Stimulated activated CD4-positive, alpha-beta T cell treated with anti-CD3 and anti-CD28 coated beads, Interleukin-12 subunit alpha, Interleukin-12 subunit beta, amount 100 ng/mL, for 48 hours (primary cell): ENCODE data around the gene COQ2.
A peak's percentile ranks its signal among the peaks of the same experiment; 100 is the strongest.
"Not testable (repeated sequence)": the region's sequence is repeated elsewhere in the genome, so short reads cannot be mapped to it uniquely, and the experiment has no call there.

Experiments
- DNase-seq, 3 donors: peaks; one replicate each; pipeline ENCODE4 v3.0.0-alpha.2; 2020; ENCODE audit warnings: low read depth in 2 of 3, low spot score in 1 of 3

COQ2 gene

DNA sequence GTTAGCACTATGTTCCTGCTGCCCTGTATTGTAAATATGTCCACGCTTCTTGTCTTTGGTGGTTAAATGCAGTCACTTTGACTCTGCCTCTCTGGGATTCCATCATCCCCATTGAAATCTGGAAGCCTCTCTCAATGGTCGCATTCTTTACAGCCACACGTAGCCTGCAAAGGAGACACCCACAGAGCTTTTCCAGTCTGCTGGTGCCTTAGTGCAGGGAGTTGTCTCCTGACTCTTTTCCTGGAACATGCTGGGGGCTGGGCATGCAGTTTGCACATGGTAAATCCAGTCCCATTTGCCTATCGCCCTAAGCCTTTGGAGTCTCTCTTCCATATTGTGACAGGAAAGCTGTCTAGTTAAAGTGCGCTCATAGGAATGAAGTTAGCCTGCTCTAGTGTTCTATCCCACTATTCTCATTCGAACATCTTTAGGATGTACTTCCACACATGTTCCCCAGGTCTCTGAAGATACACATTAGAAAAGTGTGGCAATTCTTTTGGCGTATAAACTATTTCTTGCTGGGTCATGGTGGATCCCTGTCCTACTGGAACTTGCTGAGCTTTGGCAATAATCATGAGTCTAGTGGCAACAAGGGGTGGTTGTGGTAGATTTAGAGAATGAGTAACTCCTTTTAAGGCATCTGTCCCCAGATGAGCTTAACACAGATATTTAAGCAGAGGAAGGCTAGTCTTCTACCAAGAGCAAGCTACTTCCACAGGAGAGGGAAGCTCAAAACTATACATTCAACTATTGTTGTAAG, 33.7 kb downstream of the COQ2 start:
- DNase-seq, result no peak

DNA sequence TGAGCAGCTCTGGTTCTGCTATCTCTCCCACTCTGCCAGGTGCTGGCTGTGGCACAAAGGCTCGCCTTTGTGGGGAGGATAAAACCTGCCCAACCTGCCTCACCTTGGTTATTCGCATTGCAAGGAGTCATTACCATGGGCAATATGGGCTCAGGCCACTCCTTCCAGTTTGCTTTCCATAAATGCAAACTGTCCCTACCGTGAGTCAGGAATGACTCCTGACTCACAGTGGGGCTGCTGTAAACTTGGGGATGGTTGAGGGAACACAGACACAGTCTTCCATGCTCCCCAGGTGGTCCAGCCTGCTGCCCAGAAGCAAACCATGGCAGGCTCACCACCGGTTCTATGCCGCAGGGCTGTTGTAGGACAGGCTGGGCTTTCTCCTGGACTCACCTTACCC, 36.1 kb downstream of the COQ2 start:
- no peak for DNase-seq

DNA sequence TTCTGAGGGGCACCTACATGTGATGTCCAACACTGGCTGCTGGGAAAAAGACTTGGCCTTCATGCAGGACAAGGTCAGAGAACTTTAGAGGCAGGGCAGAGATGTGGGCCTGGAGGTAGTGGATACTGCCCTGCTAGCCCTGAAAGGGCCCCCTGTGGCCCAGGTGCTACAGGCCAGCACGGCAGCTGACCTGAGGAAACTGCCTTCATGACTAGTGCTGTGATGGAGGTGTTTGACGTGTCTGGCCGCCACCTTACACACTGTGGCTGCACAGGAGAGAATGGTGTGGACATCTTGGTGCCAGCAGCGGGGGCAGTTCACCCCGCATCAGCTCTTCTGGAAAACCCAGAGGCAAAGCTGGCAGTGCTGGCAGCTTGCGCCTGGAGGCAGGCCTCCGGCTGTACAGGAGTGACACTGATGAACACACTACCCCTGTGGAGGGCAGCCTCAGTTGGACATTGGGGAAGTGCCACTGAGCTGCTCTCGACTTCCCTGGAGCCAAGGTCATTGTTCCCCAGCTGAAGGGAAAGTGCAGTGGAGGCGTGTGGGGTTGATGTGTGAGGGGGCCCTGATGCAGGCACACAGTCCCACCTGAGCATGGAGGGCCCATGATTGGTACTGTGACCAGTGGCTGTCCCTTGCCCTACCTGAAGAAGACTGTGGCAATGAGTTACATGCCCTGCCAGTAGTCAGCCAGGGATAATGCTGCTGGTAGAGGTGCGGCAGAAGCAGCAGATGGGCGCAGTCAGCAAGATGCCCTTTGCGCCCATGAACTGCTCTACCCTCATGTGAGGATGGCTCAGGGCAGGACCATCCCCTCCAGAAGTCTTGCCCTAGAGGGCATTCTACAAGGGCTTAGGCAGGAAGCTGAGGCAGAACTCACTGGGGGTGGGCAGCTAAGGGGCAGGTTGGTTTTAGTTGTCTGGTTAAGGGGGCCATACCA, 36.9 kb downstream of the COQ2 start:
- no peak for DNase-seq

DNA sequence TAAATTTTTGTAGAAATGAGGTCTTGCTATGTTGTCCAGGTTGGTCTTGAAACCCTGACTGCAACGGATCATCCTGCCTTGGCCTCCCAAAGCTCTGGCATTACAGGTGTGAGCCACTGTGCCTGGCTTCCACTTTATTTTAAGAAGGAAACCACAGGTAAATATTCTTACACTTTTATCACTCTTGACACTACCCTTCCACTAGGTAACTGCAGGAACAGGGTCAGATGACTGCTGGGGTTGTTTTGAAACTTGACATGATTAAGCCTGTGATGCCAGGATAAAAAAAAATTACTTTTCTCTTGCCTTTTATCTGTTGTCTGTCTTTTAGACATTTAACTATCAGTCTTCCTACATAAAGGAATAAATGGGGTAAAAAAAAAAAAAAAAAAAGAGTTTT, 43.5 kb downstream of the COQ2 start:
- no peak for DNase-seq

DNA sequence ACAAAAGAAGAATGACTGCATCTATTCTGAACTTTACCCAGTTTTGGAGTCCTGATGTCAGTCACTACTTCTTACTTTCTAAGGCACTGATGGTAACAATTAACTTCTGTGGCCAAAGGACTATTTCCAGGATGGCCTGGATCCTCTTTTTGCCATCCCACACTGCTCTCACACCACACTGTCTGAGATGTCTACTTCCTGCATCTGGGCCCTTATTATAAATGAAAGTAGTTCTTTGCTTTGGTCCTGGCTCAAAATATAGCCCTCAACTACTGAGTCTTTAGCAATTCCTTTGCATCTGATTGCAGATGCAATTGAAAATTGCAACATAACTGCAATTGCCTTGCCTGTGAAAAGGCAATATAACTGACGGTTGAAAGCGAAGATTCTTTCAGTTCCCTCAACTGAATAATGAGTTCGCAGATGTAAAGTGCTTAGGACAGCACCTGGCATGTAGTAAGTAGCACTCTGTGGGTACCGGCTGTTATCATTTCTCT, 44.2 kb downstream of the COQ2 start:
- no peak for DNase-seq

DNA sequence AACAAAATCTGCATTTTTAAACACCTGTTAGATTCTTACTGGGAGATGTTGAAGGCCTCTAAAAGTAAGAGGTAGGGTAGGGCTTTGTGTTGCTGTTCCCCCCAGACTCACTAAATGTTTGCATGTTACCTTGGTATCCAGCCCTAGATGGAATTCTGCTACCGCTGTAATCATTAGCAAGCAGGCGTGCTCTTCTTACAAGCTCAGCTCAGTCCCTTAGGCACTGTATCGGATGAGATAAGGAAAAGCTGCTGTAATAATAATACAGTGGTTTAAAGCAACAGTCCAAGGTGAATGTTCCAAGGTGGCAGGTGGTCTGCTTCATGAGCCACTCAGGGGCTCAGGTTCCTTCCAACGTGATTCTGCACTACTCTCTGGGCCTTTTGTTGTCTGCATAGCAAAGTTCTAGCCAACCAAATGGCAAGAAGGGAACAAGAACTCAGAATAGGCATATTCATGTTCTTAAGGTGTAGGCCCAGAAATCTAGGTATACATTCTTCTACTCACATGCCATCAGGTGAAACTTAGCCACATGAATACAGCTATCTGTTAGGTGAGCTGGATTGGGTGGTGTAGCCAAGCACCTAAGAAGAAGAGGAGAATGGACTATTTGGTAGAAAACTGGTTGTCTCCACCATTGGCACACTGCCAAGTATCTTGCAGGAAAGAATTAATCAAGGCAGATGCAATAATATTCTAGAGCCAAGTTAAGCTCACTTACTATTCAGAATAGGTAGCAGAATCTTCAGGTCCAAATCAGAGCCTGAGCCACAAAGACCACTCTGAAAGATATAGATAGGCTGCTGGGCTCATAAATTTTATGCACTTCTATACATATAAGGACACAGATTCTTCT, 46.0 kb downstream of the COQ2 start:
- no peak for DNase-seq

DNA sequence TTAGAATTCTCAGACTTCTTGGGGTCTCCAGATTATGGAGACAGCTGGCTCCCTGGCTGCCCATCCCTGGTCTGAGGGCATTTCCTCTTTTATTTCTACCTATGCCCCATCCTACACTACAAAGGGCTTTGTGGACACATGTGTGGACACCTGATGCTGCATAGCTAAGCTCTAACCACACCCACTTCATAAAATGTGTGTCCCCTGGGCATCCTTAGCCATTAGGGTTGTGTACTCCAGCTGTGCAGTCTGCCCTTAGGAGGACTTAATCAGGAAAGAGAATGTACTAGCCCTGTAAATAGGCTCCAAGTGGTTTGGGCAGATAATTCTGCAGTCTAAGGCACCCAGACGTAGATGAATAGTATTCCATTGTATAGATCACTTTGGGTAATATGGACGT, 47.0 kb downstream of the COQ2 start:
- no peak for DNase-seq

DNA sequence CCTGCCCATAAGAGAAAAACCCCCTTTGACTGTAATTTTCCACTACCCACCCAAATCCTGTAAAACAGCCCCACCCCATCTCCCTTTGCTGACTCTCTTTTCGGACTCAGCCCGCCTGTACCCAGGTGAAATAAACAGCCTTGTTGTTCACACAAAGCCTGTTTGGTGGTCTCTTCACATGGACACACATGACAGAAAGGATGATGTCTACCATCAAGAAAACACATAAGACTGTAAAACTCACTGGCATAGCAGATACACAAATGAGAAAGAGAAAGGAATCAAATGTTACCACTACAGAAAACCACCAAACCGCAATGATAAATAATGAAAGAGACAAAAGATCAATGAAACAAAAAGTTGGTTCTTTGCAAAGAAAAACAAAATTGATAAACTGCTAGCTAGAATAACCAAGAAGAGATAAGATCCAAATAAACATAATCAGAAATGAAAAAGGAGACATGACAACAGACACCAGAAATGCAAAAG, 48.9 kb downstream of the COQ2 start:
- DNase-seq, result not testable (repeated sequence)

DNA sequence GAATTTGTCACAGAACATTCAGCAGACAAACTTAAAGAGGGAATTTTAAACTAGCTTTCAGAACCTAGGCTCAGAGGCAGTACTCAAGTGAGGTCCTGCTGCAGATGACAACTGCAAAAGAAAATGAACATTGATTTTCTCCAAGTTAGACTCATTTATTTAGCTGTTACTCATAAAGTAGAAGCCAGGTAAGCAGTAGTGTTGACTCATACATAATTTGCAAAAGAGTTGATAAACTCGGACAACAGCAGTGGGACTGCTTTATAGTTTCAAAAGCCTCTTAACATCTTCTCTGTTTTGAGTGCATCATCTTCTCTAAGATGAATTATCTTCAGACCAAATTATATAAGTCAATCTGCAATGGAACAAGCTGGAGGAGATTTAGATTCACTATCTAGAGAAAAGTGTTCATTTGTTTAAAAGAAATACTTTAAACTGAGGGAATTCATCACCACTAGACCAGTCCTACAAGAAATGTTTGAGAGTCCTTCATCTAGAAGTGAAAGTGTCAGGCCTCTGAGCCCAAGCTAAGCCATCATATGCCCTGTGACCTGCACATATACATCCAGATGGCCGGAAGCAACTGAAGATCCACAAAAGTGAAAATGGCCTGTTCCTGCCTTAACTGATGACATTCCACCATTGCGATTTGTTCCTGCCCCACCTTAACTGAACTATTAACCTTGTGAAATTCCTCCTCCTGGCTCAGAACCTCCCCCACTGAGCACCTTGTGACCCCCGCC, 49.5 kb downstream of the COQ2 start:
- DNase-seq, result no peak

DNA sequence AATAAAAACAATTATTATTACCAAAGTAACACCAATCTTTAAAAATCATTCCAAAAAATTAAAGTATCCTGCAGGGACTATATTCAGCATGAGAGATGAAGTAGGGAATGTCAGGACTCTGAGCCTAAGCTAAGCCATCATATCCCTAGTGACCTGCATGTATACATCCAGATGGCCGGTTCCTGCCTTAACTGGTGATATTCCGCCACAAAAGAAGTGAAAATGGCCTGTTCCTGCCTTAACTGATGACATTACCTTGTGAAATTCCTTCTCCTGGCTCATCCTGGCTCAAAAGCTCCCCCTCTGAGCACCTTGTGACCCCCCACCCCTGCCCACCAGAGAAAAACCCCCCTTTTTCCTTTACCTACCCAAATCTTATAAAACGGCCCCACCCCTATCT, 50.2 kb downstream of the COQ2 start:
- DNase-seq, result not testable (repeated sequence)

DNA sequence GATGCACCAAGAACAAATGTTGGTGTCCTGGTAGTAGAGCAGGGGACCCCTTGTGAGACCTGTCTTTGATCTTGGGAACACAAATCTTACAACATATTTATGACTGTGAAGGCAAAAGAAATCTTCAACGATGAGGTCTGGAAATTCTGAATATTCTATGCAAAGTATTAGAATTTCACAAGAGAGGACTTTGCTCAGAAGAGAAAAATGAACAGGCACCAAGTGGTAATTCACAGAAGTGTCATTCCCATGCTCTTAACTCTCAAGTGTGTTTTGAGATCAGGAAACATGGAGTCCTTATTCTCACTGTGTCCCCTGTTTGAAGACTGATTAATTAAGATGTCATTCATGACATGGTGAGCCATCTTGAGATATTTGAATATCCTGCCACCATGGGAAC, 52.5 kb downstream of the COQ2 start:
- DNase-seq, result no peak

DNA sequence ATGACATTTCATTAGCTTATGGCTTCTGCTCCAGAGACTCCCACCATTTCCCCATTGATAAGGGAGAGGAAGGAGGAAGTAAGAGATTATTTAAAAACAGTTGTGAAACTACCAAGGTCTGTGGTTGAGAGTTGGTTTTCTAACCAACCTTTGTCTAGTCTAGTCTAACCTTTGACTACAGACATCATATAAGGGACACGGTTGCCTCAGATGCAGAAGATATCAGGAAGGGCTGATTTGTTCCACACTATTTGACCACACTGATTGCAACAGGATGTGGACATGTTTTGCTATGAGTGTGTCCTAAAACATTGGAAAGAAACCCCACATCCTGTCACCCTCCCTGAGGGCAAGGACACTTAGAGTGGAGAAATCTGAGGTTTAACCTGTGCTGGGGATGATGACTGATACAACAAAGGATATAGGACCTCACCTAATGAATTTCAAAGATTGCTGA, 53.0 kb downstream of the COQ2 start:
- DNase-seq, result peak; percentile 10 to 25 (median 12)

DNA sequence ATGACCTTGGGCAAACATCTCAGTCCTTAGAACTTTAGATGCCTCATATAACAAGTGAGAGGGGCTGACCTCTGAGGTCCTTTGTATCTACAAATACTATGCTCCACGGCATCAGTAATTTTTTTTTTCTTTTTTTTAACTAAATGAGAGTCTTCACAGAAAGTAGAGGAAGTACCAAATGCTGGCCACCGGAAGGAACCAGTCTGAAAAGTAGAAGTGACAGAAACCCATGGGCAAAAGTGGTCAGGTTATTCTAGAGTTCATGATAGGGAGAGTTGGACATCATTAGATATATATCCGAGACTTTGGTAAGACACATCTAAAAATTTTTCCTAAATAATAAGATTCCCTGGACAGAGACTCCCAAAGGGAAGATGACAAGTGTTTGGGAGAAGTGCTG, 53.7 kb downstream of the COQ2 start:
- DNase-seq, result no peak

DNA sequence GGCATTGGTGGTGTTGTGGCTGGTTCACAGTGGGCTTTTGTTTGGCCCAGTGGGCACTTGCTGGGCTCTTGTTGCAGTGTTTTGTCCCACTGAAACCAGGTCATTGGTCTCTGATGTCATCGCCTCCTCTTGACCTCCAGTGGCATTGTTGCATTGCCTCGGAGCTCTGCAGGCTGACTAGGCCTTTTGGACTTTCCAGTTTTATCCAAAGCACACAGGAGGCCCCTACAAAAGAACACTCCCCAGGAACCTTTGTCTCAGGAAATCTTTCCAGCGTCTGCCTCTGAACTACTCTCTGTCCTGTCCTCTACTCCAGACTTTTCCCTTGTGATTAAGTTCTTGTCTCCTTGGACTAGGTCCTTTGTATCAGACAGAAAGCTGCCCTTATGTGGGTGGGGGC, 54.8 kb downstream of the COQ2 start:
- no peak for DNase-seq

DNA sequence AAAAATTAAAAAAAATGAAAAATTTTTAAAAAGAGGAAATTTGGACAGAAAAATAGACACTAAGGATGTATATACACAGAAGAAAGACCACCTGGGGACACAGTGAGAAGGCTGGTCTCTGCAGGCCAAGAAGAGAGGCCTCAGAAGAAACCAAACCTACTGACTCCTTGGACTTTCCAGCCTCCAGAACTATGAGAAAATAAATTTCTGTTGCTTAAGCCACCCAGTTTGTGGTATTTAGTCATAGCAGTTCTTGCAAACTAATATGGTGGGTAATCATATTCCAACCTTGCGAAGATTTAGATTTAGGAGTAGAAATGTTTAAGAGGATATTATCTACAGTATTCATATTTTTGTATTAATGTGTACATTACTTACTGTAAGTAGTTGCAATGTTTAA, 56.4 kb downstream of the COQ2 start:
- DNase-seq, result no peak

DNA sequence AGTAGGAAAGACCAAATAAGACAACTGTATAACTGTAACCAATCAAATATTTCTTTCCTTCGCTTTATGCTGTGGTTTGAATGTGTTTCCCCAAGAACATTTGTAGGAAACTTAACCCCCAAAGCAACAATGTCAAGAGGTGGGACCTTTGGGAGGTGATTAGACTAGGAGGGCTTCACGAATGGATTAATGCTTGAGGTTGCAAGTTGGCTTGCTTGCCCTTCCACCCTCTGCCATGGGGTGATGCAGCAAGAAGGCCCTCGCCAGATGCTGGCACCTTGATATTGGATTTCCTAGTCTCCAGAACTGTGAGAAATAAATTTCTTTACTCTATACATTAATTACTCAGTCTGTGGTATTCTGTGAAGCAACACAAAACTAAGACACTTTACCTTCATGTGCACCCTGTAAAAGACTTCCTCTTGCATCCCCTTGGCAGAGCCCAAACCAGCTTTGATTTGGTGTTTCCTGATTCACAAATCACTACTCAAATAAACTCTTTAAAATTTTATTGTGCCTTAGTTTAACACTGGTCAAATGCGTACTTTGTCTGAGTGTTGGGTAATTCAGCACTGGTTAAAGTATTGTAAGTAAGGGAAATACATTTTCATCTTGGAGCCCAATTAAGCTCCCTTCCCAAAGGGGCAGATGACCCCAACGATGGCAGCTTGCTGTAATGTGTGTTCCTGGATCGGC, 59.9 kb downstream of the COQ2 start:
- no peak for DNase-seq

DNA sequence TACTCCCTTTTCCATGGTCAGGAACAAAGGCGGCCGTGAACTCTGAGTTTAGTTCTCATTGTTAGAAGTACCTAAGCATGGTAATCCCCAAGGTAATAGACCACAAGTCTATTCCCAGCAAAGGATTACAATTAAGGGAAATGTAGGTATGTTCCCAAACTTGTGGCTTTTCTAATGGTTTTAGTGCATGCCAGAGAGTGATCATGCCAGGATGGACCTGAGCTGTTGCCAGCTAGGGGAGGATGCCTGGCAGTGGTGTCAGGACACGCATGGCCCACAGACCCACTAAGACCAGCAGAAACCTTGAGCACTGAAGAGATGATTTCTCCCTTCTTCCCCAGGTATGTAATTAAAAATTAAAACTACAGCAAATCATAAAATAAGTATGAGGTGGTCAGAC, 60.8 kb downstream of the COQ2 start:
- DNase-seq, result no peak

DNA sequence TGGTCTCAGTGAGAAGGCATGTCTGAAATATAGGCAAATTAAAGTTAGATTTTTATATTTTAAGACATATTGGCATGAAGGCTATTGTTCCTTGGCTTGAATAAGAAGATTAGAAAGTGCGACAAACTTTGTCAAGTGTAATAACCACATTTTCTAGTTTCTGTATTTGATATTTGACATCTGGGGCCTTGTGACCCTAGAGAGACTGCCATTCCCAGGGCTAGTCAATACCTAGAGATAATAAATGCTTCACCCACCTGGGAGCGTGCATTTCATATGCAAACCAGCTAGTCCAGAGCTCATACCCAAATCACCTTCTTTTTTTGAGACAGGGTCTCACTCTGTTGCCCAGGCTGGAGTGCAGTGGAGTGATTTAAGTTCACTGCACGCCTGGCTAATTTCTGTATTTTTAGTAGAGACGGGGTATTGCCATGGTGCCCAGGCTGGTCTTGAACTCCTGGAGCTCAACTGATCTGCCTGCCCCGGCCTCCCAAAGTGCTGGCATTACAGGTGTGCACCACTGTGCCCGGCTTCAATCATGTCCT, 62.6 kb downstream of the COQ2 start:
- no peak for DNase-seq
